Measurements from ENCODE around the gene SEZ6.

- TF ChIP-seq POLR2A (IDR thresholded peaks at IDR 0.05) (no peak), CTCF (IDR thresholded peaks at IDR 0.05) (no peak)
Measured at GRCh38 chr17:29022074-29022473, 16.2 kb upstream of the SEZ6 start.

Data from stomach (tissue), 4 donors.